ENCODE data around the gene RPGRIP1. TPM values are rescaled to one million over a fixed set of nuclear protein-coding genes. Genes with fewer than 3 reads are reported as not detected.

RPGRIP1 gene
- total and polyA plus RNA-seq, 2 of the 4 experiments (the other 2 are of a cell fraction) = not detected

- H4K8ac ChIP-seq (ENCODE audit: low read depth in 2 of 2, low read length in 2 of 2) = no peak overlapping the region
- no peak overlapping the region for H2AK5ac ChIP-seq (ENCODE audit: low read depth, low read length)
- H3K56ac ChIP-seq (ENCODE audit: extremely low read depth, insufficient read depth, low read length) = no peak overlapping the region
- ATAC-seq (ENCODE audit: low read depth) = no peak
- H2BK120ac ChIP-seq (ENCODE audit: low read depth, low read length) = no peak overlapping the region
- peaks cover 97% of the 10 kb centered on the region for H4K20me1 ChIP-seq (ENCODE audit: insufficient read depth, low read length)
- H3K36me3 ChIP-seq (ENCODE audit: control insufficient read depth, insufficient read depth, low read length) = peaks cover 47% of the 10 kb centered on the region
- no peak overlapping the region for H2BK15ac ChIP-seq (ENCODE audit: low read depth, low read length)
- H2AFZ ChIP-seq (replicated peaks; ENCODE audit: low read length, poor library complexity) = no peak overlapping the region
- H3K9me3 ChIP-seq (ENCODE audit: control insufficient read depth, insufficient read depth, low read length) = no peaks in the 10 kb centered on the region
- no peak overlapping the region for H2BK20ac ChIP-seq (ENCODE audit: low read depth, low read length)
- peaks cover 9% of the 10 kb centered on the region for H3K9me1 ChIP-seq (ENCODE audit: insufficient read depth, low read length)
- H3K79me1 ChIP-seq (ENCODE audit: low read depth in 1 of 2, low read length in 2 of 2) = peaks cover 8 to 48% of the 10 kb centered on the region in 2 experiments; a peak in 3 of 4 replicates
- dilution Hi-C loops (cut with HindIII; ENCODE audit: low sequenced_read_pairs, unreplicated experiment) (no loop called here), in situ Hi-C loops (cut with MboI; ENCODE audit: low sequenced_read_pairs) (no loop called here), intact Hi-C loops (cut with micrococcal nuclease) (loop anchor here (10.0 kb wide), 1 partner anchor 306 kb away; no protein-coding TSS in a partner anchor)
- H2BK5ac ChIP-seq (ENCODE audit: low read depth, low read length, poor library complexity, severe bottlenecking) = no peak overlapping the region
- no peak overlapping the region for H3K4me3 ChIP-seq (ENCODE audit: insufficient read depth, low read depth, low read length)
- H4K5ac ChIP-seq (ENCODE audit: low read depth, low read length) = no peak overlapping the region
- BruUV-seq (replicated peaks) = no TSS peak
- H3K14ac ChIP-seq (replicated peaks; ENCODE audit: low read depth, low read length) = no peak overlapping the region
- no peak for TF ChIP-seq FOS (IDR thresholded peaks at IDR 0.05; ENCODE audit: low read depth, low read length)
- no peak for TF ChIP-seq BHLHE40 (IDR thresholded peaks at IDR 0.05; ENCODE audit: low read depth, low read length)
- TF ChIP-seq NFE2L2 (IDR thresholded peaks at IDR 0.05; ENCODE audit: low read depth, low read length) = no peak
- TF ChIP-seq RFX5 (IDR thresholded peaks at IDR 0.05; ENCODE audit: low read depth, low read length) = no peak
- no peak for TF ChIP-seq MAZ (IDR thresholded peaks at IDR 0.05; ENCODE audit: borderline replicate concordance, low read depth, low read length)
- TF ChIP-seq ELK1 (IDR thresholded peaks at IDR 0.05; ENCODE audit: borderline replicate concordance, low read depth, low read length) = no peak
- TF ChIP-seq POLR2A (IDR thresholded peaks at IDR 0.05; ENCODE audit: low read depth, low read length) = no peak
- no peak for TF ChIP-seq CEBPB (IDR thresholded peaks at IDR 0.05; ENCODE audit: low read depth, low read length)
- no peak for TF ChIP-seq MXI1 (IDR thresholded peaks at IDR 0.05; ENCODE audit: borderline replicate concordance, low read depth, low read length)
- no peak for TF ChIP-seq RAD21 (IDR thresholded peaks at IDR 0.05; ENCODE audit: low read length)
- no peak for TF ChIP-seq RCOR1 (IDR thresholded peaks at IDR 0.05; ENCODE audit: insufficient replicate concordance, low read length)
- no peak for TF ChIP-seq USF2 (IDR thresholded peaks at IDR 0.05; ENCODE audit: low read depth, low read length)
- no peak for TF ChIP-seq MAFK (IDR thresholded peaks at IDR 0.05; ENCODE audit: low read depth, low read length)
- no peak for TF ChIP-seq CTCF (conservative IDR thresholded peaks at IDR 0.05; ENCODE audit: low read depth, low read length)
- no peak for TF ChIP-seq CHD1 (IDR thresholded peaks at IDR 0.05; ENCODE audit: low read depth, low read length)
- TF ChIP-seq SMC3 (IDR thresholded peaks at IDR 0.05; ENCODE audit: low read depth, low read length) = no peak
- no peak overlapping the region for H4K91ac ChIP-seq (ENCODE audit: insufficient read depth, low read depth, low read length)
- H3K9ac ChIP-seq (ENCODE audit: low read depth, low read length) = no peak overlapping the region
- no peak overlapping the region for H3K27ac ChIP-seq (ENCODE audit: insufficient read depth, low read length)
- H3K4me2 ChIP-seq (ENCODE audit: low read depth, low read length) = no peak overlapping the region
- no peaks in the 10 kb centered on the region for H3K27me3 ChIP-seq (ENCODE audit: control insufficient read depth, insufficient read depth, low read length)
- ChIA-PET CTCF (no interaction called here), POLR2A (ENCODE audit: unreplicated experiment) (no interaction called here)
- H3K18ac ChIP-seq (ENCODE audit: low read depth, low read length) = no peak overlapping the region
- H3K4me1 ChIP-seq (ENCODE audit: control insufficient read depth, insufficient read depth, low read length) = peaks cover 3% of the 10 kb centered on the region
- no peak overlapping the region for H3K23ac ChIP-seq (ENCODE audit: low read depth, low read length)
- H2AK9ac ChIP-seq (replicated peaks; ENCODE audit: low read depth, low read length, poor library complexity) = no peak overlapping the region
- WGBS, 2 experiments (ENCODE audit: extremely low coverage in 2 of 2, insufficient read length in 1 of 2) = no CpG with 5 or more reads among the region's 1 CpG
- no peak for DNase-seq
- no peak overlapping the region for H3K4ac ChIP-seq (ENCODE audit: low read depth, low read length)
Measured at GRCh38 chr14:21248338-21248737, 31.5 kb upstream of the RPGRIP1 start.

All from IMR-90 (cell line).